CD14-positive monocyte (primary cell): ENCODE measurements around the gene GABRD. TPM values are rescaled to one million over a fixed set of nuclear protein-coding genes. Genes with fewer than 3 reads are reported as not detected.
"Not testable (repeated sequence)": the region's sequence is repeated elsewhere in the genome, so short reads cannot be mapped to it uniquely, and the experiment has no call there.

Experiments used
- DNase-seq, 3 donors: peaks; one replicate each; pipeline ENCODE4 v3.0.0-alpha.2; 2011 to 2022
- H2AFZ ChIP-seq: 2 replicates; pipeline ENCODE4 v1.6.0; 2012; ENCODE audit warnings: mild to moderate bottlenecking, low read depth, low read length, inconsistent platforms; ENCODE audit not compliant: insufficient read depth, poor library complexity, severe bottlenecking
- H3K27ac ChIP-seq, 2 donors: 1 replicate in 1 of 2; 2 replicates in 1 of 2; pipeline ENCODE4 v1.5.1; 2012 to 2013; ENCODE audit warnings: low read length in 2 of 2, control low read depth in 1 of 2, inconsistent platforms in 1 of 2, low read depth in 1 of 2, mild to moderate bottlenecking in 1 of 2
- H3K27me3 ChIP-seq, 2 donors: one replicate each; pipeline versions ENCODE4 v1.6.0 to v1.6.1; 2011 to 2013; ENCODE audit warnings: low read length in 2 of 2; ENCODE audit not compliant: control insufficient read depth in 2 of 2, insufficient read depth in 2 of 2
- H3K36me3 ChIP-seq, 2 donors: replicated peaks in 1 of 2; 1 replicate in 1 of 2; 2 replicates in 1 of 2; pipeline versions ENCODE4 v1.5.1 to v1.6.1; 2012 to 2013; ENCODE audit warnings: low read length in 2 of 2, control low read depth in 1 of 2, inconsistent platforms in 1 of 2, mild to moderate bottlenecking in 1 of 2; ENCODE audit not compliant: insufficient read depth in 2 of 2, control insufficient read depth in 1 of 2
- H3K4me1 ChIP-seq, 2 donors: 1 replicate in 1 of 2; 2 replicates in 1 of 2; pipeline versions ENCODE4 v1.5.1 to v1.6.1; 2012 to 2013; ENCODE audit warnings: low read length in 2 of 2, control low read depth in 1 of 2, inconsistent platforms in 1 of 2, mild to moderate bottlenecking in 1 of 2, moderate library complexity in 1 of 2; ENCODE audit not compliant: insufficient read depth in 2 of 2, control insufficient read depth in 1 of 2
- H3K4me2 ChIP-seq: replicated peaks from 2 replicates; pipeline ENCODE3; 2012; ENCODE audit warnings: low read length, moderate library complexity, mild to moderate bottlenecking; ENCODE audit not compliant: poor library complexity, severe bottlenecking; ENCODE audit errors: extremely low read depth
- H3K4me3 ChIP-seq, 3 experiments: fragments of 200-600 bp in 1 of 3; sonication (generic) in 1 of 3; replicated peaks in 1 of 3; 1 replicate in 2 of 3; 2 replicates in 1 of 3; pipeline ENCODE4 v1.5.1; 2011 to 2013; ENCODE audit warnings: low read length in 3 of 3, mild to moderate bottlenecking in 3 of 3, control low read depth in 2 of 3, low read depth in 2 of 3, inconsistent platforms in 1 of 3, moderate library complexity in 1 of 3
- H3K79me2 ChIP-seq: 2 replicates; pipeline ENCODE4 v1.6.0; 2012; ENCODE audit warnings: mild to moderate bottlenecking, control low read depth, inconsistent platforms, low read length, moderate library complexity; ENCODE audit not compliant: insufficient read depth
- H3K9ac ChIP-seq: 2 replicates; pipeline ENCODE4 v1.6.0; 2017; ENCODE audit warnings: low read length, mild to moderate bottlenecking; ENCODE audit not compliant: insufficient read depth, poor library complexity, severe bottlenecking
- H3K9me3 ChIP-seq, 2 donors: replicated peaks in 1 of 2; 1 replicate in 1 of 2; 2 replicates in 1 of 2; pipeline versions ENCODE4 v1.5.1 to v1.6.1; 2012 to 2013; ENCODE audit warnings: low read length in 2 of 2, control low read depth in 1 of 2; ENCODE audit not compliant: control insufficient read depth in 1 of 2, insufficient read depth in 1 of 2
- H4K20me1 ChIP-seq: 2 replicates; pipeline ENCODE4 v1.6.0; 2012; ENCODE audit warnings: mild to moderate bottlenecking, low read length, control low read depth, moderate library complexity; ENCODE audit not compliant: insufficient read depth
- H3K27ac Mint-ChIP-seq, 7 donors: one replicate each; pipeline ENCODE4 v1.8.0; 2020; ENCODE audit warnings: mild to moderate bottlenecking in 7 of 7, mixed read lengths in 7 of 7, moderate library complexity in 6 of 7, inconsistent platforms in 2 of 7
- H3K27me3 Mint-ChIP-seq, 3 donors: one replicate each; pipeline ENCODE4 v1.8.0; 2021 to 2022; ENCODE audit warnings: low read depth in 3 of 3, mild to moderate bottlenecking in 3 of 3, mixed read lengths in 3 of 3, moderate library complexity in 3 of 3, inconsistent platforms in 1 of 3
- H3K36me3 Mint-ChIP-seq, 2 donors: one replicate each; pipeline ENCODE4 v1.8.0; 2020; ENCODE audit warnings: mixed read lengths in 2 of 2, inconsistent platforms in 1 of 2, mild to moderate bottlenecking in 1 of 2
- H3K4me1 Mint-ChIP-seq: one replicate; pipeline ENCODE4 v1.8.0; 2020; ENCODE audit warnings: mild to moderate bottlenecking, mixed read lengths
- H3K4me3 Mint-ChIP-seq, 2 donors: one replicate each; pipeline ENCODE4 v1.8.0; 2020; ENCODE audit warnings: mild to moderate bottlenecking in 2 of 2, mixed read lengths in 2 of 2, moderate library complexity in 1 of 2
- H3K9me3 Mint-ChIP-seq, 7 donors: one replicate each; pipeline ENCODE4 v1.8.0; 2020 to 2022; ENCODE audit warnings: mixed read lengths in 7 of 7, mild to moderate bottlenecking in 6 of 7, moderate library complexity in 6 of 7, inconsistent platforms in 2 of 7
- CTCF ChIP-seq: fragments of 200-600 bp; IDR thresholded peaks from one replicate; pipeline ENCODE4 v1.8.0; 2022; ENCODE audit warnings: antibody characterized with exemption, mild to moderate bottlenecking
- WGBS: methylation state at CpG from one replicate; pipeline ENCODE4 v1.1.5; 2013; ENCODE audit warnings: missing lambda C conversion rate; ENCODE audit not compliant: insufficient coverage; 5-methylcytosine and 5-hydroxymethylcytosine counted together
- intact Hi-C, 2 donors: fragments of 100-400 bp; cut with micrococcal nuclease; formaldehyde crosslinking; loops; one replicate each; pipeline versions ENCODE4 v1.15.0 to v1.15.1; 2023
- polyA plus RNA-seq, 3 donors: library from polyadenylated mRNA; depleted of rRNA in 1 of 3; unstranded in 2 of 3; stranded (reverse) in 1 of 3; fragments of 300-500 nt in 2 of 3; fragments of >200 nt in 1 of 3; fragmentation: Illumina TruSeq in 2 of 3; gene quantifications; 1 replicate in 2 of 3; 2 replicates in 1 of 3; pipeline ENCODE4 v1.2.3, GENCODE V29; 2012 to 2021

GABRD gene
- polyA plus RNA-seq, 3 donors: not detected

GRCh38 chr1:1978108-1978507, 41.0 kb upstream of the GABRD start:
- Histone ChIP-seq H3K4me1 (no peaks in the 10 kb centered on the region), H2AFZ (no peak overlapping the region), H3K4me3 (no peak overlapping the region), H3K79me2 (no peaks in the 10 kb centered on the region), H3K36me3 (no peaks in the 10 kb centered on the region), H3K4me2 (no peak overlapping the region), H3K9me3 (peaks cover 10 to 38% of the 10 kb centered on the region in 2 donors), H4K20me1 (no peaks in the 10 kb centered on the region), H3K27me3 (no peaks in the 10 kb centered on the region), H3K9ac (no peak overlapping the region), H3K27ac (no peak overlapping the region)
- no peak for TF ChIP-seq CTCF
- Mint-ChIP-seq H3K27ac (peak overlapping the region in 1 of 7 donors; percentile 75), H3K9me3 (peaks cover 12 to 29% (median 21%) of the 10 kb centered on the region in 7 donors), H3K36me3 (no peaks in the 10 kb centered on the region), H3K27me3 (peaks cover 3 to 10% (median 8%) of the 10 kb centered on the region in 3 donors), H3K4me1 (peaks cover 3% of the 10 kb centered on the region), H3K4me3 (no peak overlapping the region)
- no peak for DNase-seq
- WGBS: 87% methylated on average over 10 of the region's 11 CpGs
- intact Hi-C loops: no loop called here

GRCh38 chr1:1978690-1979481, 40.3 kb upstream of the GABRD start:
- peaks cover 10 to 38% of the 10 kb centered on the region in 2 donors for H3K9me3 ChIP-seq
- H3K27me3 ChIP-seq, H3K4me3 Mint-ChIP-seq, H3K9ac ChIP-seq, H3K36me3 Mint-ChIP-seq, H3K27ac ChIP-seq, H3K4me3 ChIP-seq, H3K4me2 ChIP-seq, H2AFZ ChIP-seq, H3K4me1 ChIP-seq, intact Hi-C loops, H3K79me2 ChIP-seq, H3K4me1 Mint-ChIP-seq, DNase-seq, H3K36me3 ChIP-seq, H3K27me3 Mint-ChIP-seq, H4K20me1 ChIP-seq: not testable (repeated sequence)
- H3K9me3 Mint-ChIP-seq: peaks cover 12 to 29% (median 21%) of the 10 kb centered on the region in 7 donors
- WGBS: 94% methylated on average over 37 of the region's 51 CpGs
- H3K27ac Mint-ChIP-seq: peak overlapping the region in 1 of 7 donors; percentile 72
